Sigmoid colon (tissue), 7 donors: ENCODE measurements around the gene NRXN3. TPM values are rescaled to one million over a fixed set of nuclear protein-coding genes. Genes with fewer than 3 reads are reported as not detected.

Source experiments
- DNase-seq: peaks from one replicate; pipeline ENCODE4 v3.0.0-alpha.2; 2019
- H3K27ac ChIP-seq, 4 donors: fragments of 200-600 bp; sonication (generic); one replicate each; pipeline ENCODE4 v1.5.1; 2016 to 2019; ENCODE audit warnings: mild to moderate bottlenecking in 1 of 4
- H3K27me3 ChIP-seq, 3 donors: fragments of 200-600 bp; sonication (generic); one replicate each; pipeline ENCODE4 v1.5.1; 2019; ENCODE audit warnings: mild to moderate bottlenecking in 1 of 3
- H3K36me3 ChIP-seq, 4 donors: fragments of 200-600 bp; sonication (generic); one replicate each; pipeline ENCODE4 v1.5.1; 2016 to 2019
- H3K4me1 ChIP-seq, 4 donors: fragments of 200-600 bp; sonication (generic); one replicate each; pipeline ENCODE4 v1.5.1; 2017 to 2019
- H3K4me3 ChIP-seq, 4 donors: fragments of 200-600 bp; sonication (generic); one replicate each; pipeline ENCODE4 v1.5.1; 2017 to 2019; ENCODE audit warnings: mild to moderate bottlenecking in 2 of 4, moderate library complexity in 1 of 4
- H3K9me3 ChIP-seq, 4 donors: fragments of 200-600 bp in 3 of 4; sonication (generic) in 3 of 4; one replicate each; pipeline versions ENCODE4 v1.5.1 to v1.6.1; 2013 to 2019
- CTCF ChIP-seq, 4 experiments: fragments of 450-650 bp in 3 of 4; fragments of 200-600 bp in 1 of 4; IDR thresholded peaks; one replicate each; pipeline ENCODE4 v1.5.1; 2016 to 2019; ENCODE audit warnings: antibody characterized with exemption in 4 of 4, mild to moderate bottlenecking in 3 of 4, moderate library complexity in 2 of 4
- EP300 ChIP-seq, 4 donors: sonication (generic); formaldehyde crosslinking; IDR thresholded peaks; one replicate each; pipeline ENCODE4 v1.6.1; 2017; ENCODE audit warnings: antibody characterized with exemption in 4 of 4
- POLR2A ChIP-seq, 2 donors: fragments of 450-650 bp; IDR thresholded peaks; one replicate each; pipeline ENCODE4 v1.6.1; 2016; ENCODE audit warnings: antibody characterized with exemption in 2 of 2, mild to moderate bottlenecking in 2 of 2, moderate library complexity in 2 of 2
- POLR2AphosphoS5 ChIP-seq, 4 donors: sonication (generic); formaldehyde crosslinking; IDR thresholded peaks; one replicate each; pipeline ENCODE4 v1.6.1; 2017; ENCODE audit warnings: antibody characterized with exemption in 4 of 4
- WGBS, 2 donors: extraction: QIAGEN DNeasy Blood & Tissue Kit; methylation state at CpG; one replicate each; pipeline ENCODE4 v1.1.7; 2013; 5-methylcytosine and 5-hydroxymethylcytosine counted together
- intact Hi-C: fragments of 100-400 bp; cut with DNase I; formaldehyde crosslinking; loops from one replicate; pipeline ENCODE4 v1.15.1; 2023
- polyA plus RNA-seq, 3 donors: library from polyadenylated mRNA; stranded (reverse); fragments of 200-250 nt; gene quantifications; one replicate each; pipeline ENCODE4 v1.2.3, GENCODE V29; 2013
- total RNA-seq, 4 donors: library from RNA; depleted of rRNA; stranded (reverse); fragments of >200 nt; gene quantifications; one replicate each; pipeline ENCODE4 v1.1.0, GENCODE V29; 2016
- donor health status: healthy with polysubstance abuse.
- donor health status: Bipolar disorder and iron deficiency.
- donor health status: healthy.

The NRXN3 gene
- total and polyA plus RNA-seq, 7 donors: 0.23 to 46.3 (median 23.2) TPM

- intact Hi-C loops: no loop called here
- no peak for DNase-seq
- H3K27me3 ChIP-seq: no peaks in the 10 kb centered on the region
These were observed 1562.9 kb downstream of the NRXN3 start for GRCh38 chr14:79732911-79733655.

DNA sequence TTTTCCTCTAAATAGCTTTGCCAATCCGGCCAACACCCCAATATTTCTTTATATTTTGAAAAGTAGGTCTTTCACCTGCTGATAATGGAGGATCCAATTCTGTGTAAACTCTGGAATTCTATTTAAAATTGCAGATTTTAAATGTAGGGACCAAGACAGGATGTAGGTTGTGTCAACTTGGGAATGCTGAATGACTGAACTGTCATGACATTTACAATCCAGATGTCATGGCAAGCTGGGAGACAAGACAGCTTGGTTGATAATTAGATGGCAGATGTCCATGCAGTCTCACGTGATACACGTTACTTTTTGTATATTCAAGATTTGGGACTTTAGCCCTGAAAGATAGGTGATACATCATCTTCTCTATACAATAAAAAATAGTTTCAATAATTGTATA is 1564.0 kb downstream of the NRXN3 start:
- DNase-seq: no peak
- TF ChIP-seq CTCF (IDR thresholded peaks at IDR 0.05) (no peak), POLR2A (IDR thresholded peaks at IDR 0.05) (no peak), EP300 (IDR thresholded peaks at IDR 0.05) (no peak), POLR2AphosphoS5 (IDR thresholded peaks at IDR 0.05) (no peak)
- Histone ChIP-seq H3K9me3 (peaks cover 0 to 6% (median 0%) of the 10 kb centered on the region in 4 donors), H3K27ac (no peak overlapping the region), H3K27me3 (no peaks in the 10 kb centered on the region), H3K4me1 (peaks cover 0 to 6% (median 2%) of the 10 kb centered on the region in 4 donors), H3K36me3 (peaks cover 0 to 6% (median 0%) of the 10 kb centered on the region in 4 donors), H3K4me3 (no peak overlapping the region)
- intact Hi-C loops: no loop called here
- 79 to 86% methylated on average over 3 of the region's 3 CpGs for WGBS, 2 donors

More at GRCh38 chr14:79732911-79733655, 1562.9 kb downstream of the NRXN3 start:
- TF ChIP-seq POLR2A (IDR thresholded peaks at IDR 0.05): no peak
- TF ChIP-seq EP300 (IDR thresholded peaks at IDR 0.05): no peak
- no peak for TF ChIP-seq POLR2AphosphoS5 (IDR thresholded peaks at IDR 0.05)
- Histone ChIP-seq H3K9me3 (peaks cover 0 to 6% (median 0%) of the 10 kb centered on the region in 4 donors), H3K27ac (no peak overlapping the region), H3K36me3 (peaks cover 0 to 6% (median 0%) of the 10 kb centered on the region in 4 donors), H3K4me3 (no peak overlapping the region), H3K4me1 (peaks cover 0 to 6% (median 2%) of the 10 kb centered on the region in 4 donors)
- 77 to 79% methylated on average over 8 of the region's 8 CpGs for WGBS, 2 donors

DNA sequence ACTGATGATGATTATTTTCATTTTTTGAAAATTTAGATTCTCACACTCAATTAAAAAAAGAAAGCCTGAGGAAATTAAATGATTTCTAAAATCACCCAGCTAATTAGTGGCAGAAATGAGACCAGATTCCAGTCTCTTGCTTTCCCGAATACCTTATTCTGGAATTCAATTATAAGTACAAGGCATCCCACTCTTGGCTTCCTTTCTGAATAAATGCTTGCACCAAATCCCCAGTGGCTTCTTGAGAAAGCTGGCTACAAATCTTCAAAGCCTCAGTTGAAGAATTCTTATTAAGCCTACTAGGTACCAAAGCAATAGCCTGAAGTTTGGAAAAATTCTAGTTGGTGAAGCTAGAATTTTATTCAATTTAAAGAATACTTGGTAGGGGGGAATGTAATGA is 1564.5 kb downstream of the NRXN3 start:
- Histone ChIP-seq H3K4me3 (no peak overlapping the region), H3K9me3 (peaks cover 0 to 6% (median 0%) of the 10 kb centered on the region in 4 donors), H3K4me1 (peaks cover 0 to 6% (median 2%) of the 10 kb centered on the region in 4 donors), H3K27ac (no peak overlapping the region), H3K36me3 (peaks cover 0 to 6% (median 0%) of the 10 kb centered on the region in 4 donors), H3K27me3 (no peaks in the 10 kb centered on the region)
- intact Hi-C loops: no loop called here
- no peak for DNase-seq
- no peak for TF ChIP-seq EP300 (IDR thresholded peaks at IDR 0.05)
- no peak for TF ChIP-seq CTCF (IDR thresholded peaks at IDR 0.05)
- 93 to 97% methylated on average over 1 of the region's 1 CpG for WGBS, 2 donors

- intact Hi-C loops: no loop called here
- TF ChIP-seq EP300 (IDR thresholded peaks at IDR 0.05) (no peak), CTCF (IDR thresholded peaks at IDR 0.05) (no peak), POLR2AphosphoS5 (IDR thresholded peaks at IDR 0.05) (no peak), POLR2A (IDR thresholded peaks at IDR 0.05) (no peak)
- H3K9me3 ChIP-seq: peaks cover 0 to 6% (median 0%) of the 10 kb centered on the region in 4 donors
- H3K36me3 ChIP-seq: peaks cover 0 to 6% (median 0%) of the 10 kb centered on the region in 4 donors
- H3K27ac ChIP-seq: no peak overlapping the region
- H3K27me3 ChIP-seq: no peaks in the 10 kb centered on the region
- 82 to 84% methylated on average over 3 of the region's 3 CpGs for WGBS, 2 donors
- H3K4me3 ChIP-seq: no peak overlapping the region
- H3K4me1 ChIP-seq: peaks cover 0 to 6% (median 2%) of the 10 kb centered on the region in 4 donors
- DNase-seq: no peak
These were observed 1564.9 kb downstream of the NRXN3 start for GRCh38 chr14:79735121-79735520.

- no peaks in the 10 kb centered on the region for H3K4me1 ChIP-seq
- intact Hi-C loops: no loop called here
- peaks cover 0 to 6% (median 0%) of the 10 kb centered on the region in 4 donors for H3K9me3 ChIP-seq
- no peak for DNase-seq
- no peak for TF ChIP-seq POLR2A (IDR thresholded peaks at IDR 0.05)
- TF ChIP-seq POLR2AphosphoS5 (IDR thresholded peaks at IDR 0.05): no peak
- TF ChIP-seq CTCF (IDR thresholded peaks at IDR 0.05): no peak
- TF ChIP-seq EP300 (IDR thresholded peaks at IDR 0.05): no peak
- H3K36me3 ChIP-seq: peaks cover 0 to 6% (median 0%) of the 10 kb centered on the region in 4 donors
- no peak overlapping the region for H3K27ac ChIP-seq
- H3K4me3 ChIP-seq: no peak overlapping the region
- WGBS, 2 donors: 40 to 78% methylated on average over 2 of the region's 2 CpGs
- H3K27me3 ChIP-seq: no peaks in the 10 kb centered on the region
These were observed 1570.0 kb downstream of the NRXN3 start for GRCh38 chr14:79740066-79740601.
